SK-N-SH treated with all-trans-retinoic acid at 6 μM for 48 hours (cell line): Measurements from ENCODE around the gene ASTN2.

Source experiments
- ATAC-seq: fragments of 200-7000 bp; cut with Tn5 transposase; 3 replicates; pipeline ENCODE4 v1.9.1; 2020; ENCODE audit warnings: mild to moderate bottlenecking, moderate library complexity
- ARNTL ChIP-seq: fragments of 450-650 bp; formaldehyde crosslinking; IDR thresholded peaks from 2 replicates; pipeline ENCODE4 v1.5.0; 2020; ENCODE audit warnings: low read depth, mild to moderate bottlenecking, moderate library complexity, borderline replicate concordance
- BACH2 ChIP-seq: fragments of 250-450 bp; sonication (Bioruptor Pico); IDR thresholded peaks from 2 replicates; pipeline ENCODE4 v1.9.0; 2021; ENCODE audit warnings: mild to moderate bottlenecking, borderline replicate concordance
- CREB5 ChIP-seq: fragments of 250-450 bp; sonication (Bioruptor Pico); IDR thresholded peaks from 2 replicates; pipeline ENCODE4 v1.5.1; 2020; ENCODE audit warnings: low read depth, mild to moderate bottlenecking, moderate library complexity
- CSDC2 ChIP-seq: fragments of 250-450 bp; sonication (Bioruptor Pico); IDR thresholded peaks from 2 replicates; pipeline ENCODE4 v1.5.0; 2020; ENCODE audit warnings: mild to moderate bottlenecking, moderate library complexity
- ESRRG ChIP-seq: fragments of 250-450 bp; sonication (Bioruptor Pico); IDR thresholded peaks from 2 replicates; pipeline ENCODE4 v1.6.1; 2021; ENCODE audit warnings: mild to moderate bottlenecking
- GLIS3 ChIP-seq: fragments of 250-450 bp; sonication (Bioruptor Pico); IDR thresholded peaks from 2 replicates; pipeline ENCODE4 v1.5.0; 2020; ENCODE audit warnings: mild to moderate bottlenecking, moderate library complexity
- ISL1 ChIP-seq: fragments of 250-450 bp; sonication (Bioruptor Pico); IDR thresholded peaks from 2 replicates; pipeline ENCODE4 v2.1.2; 2022; ENCODE audit warnings: mild to moderate bottlenecking, moderate library complexity
- OSR1 ChIP-seq: fragments of 250-450 bp; sonication (Bioruptor Pico); IDR thresholded peaks from 2 replicates; pipeline ENCODE4 v1.8.0; 2022; ENCODE audit warnings: moderate library complexity, mild to moderate bottlenecking, inconsistent platforms
- PATZ1 ChIP-seq: fragments of 250-450 bp; sonication (Bioruptor Pico); IDR thresholded peaks from 2 replicates; pipeline ENCODE4 v1.8.0; 2020; ENCODE audit warnings: mild to moderate bottlenecking, moderate library complexity, borderline replicate concordance
- PPARA ChIP-seq: fragments of 250-450 bp; sonication (Bioruptor Pico); IDR thresholded peaks from 2 replicates; pipeline ENCODE4 v1.5.0; 2020; ENCODE audit warnings: mild to moderate bottlenecking, borderline replicate concordance
- RARB ChIP-seq: fragments of 250-450 bp; sonication (Bioruptor Pico); IDR thresholded peaks from 2 replicates; pipeline ENCODE4 v1.8.0; 2021; ENCODE audit warnings: mild to moderate bottlenecking, moderate library complexity
- SNAI2 ChIP-seq: fragments of 250-450 bp; sonication (Bioruptor Pico); IDR thresholded peaks from 2 replicates; pipeline ENCODE4 v1.5.0; 2020; ENCODE audit warnings: mild to moderate bottlenecking, moderate library complexity
- TCF4 ChIP-seq: fragments of 250-450 bp; sonication (Bioruptor Pico); IDR thresholded peaks from 2 replicates; pipeline ENCODE4 v1.8.0; 2021; ENCODE audit warnings: mild to moderate bottlenecking, moderate library complexity, borderline replicate concordance
- TOX ChIP-seq: fragments of 250-450 bp; sonication (Bioruptor Pico); IDR thresholded peaks from 2 replicates; pipeline ENCODE4 v1.8.0; 2021; ENCODE audit warnings: mild to moderate bottlenecking, moderate library complexity, borderline replicate concordance
- TSHZ2 ChIP-seq: fragments of 250-450 bp; sonication (Bioruptor Pico); IDR thresholded peaks from 2 replicates; pipeline ENCODE4 v1.5.0; 2020; ENCODE audit warnings: mild to moderate bottlenecking, moderate library complexity
- ZC3H10 ChIP-seq: fragments of 250-450 bp; sonication (Bioruptor Pico); IDR thresholded peaks from 2 replicates; pipeline ENCODE4 v1.5.1; 2021; ENCODE audit warnings: mild to moderate bottlenecking, moderate library complexity
- ZFP3 ChIP-seq: fragments of 250-450 bp; sonication (Bioruptor Pico); IDR thresholded peaks from 2 replicates; pipeline ENCODE4 v1.5.0; 2020; ENCODE audit warnings: mild to moderate bottlenecking, moderate library complexity
- ZFP30 ChIP-seq: fragments of 450-650 bp; formaldehyde crosslinking; IDR thresholded peaks from 2 replicates; pipeline ENCODE4 v1.5.0; 2022; ENCODE audit warnings: mild to moderate bottlenecking, moderate library complexity
- ZNF70 ChIP-seq: fragments of 450-650 bp; formaldehyde crosslinking; IDR thresholded peaks from 2 replicates; pipeline ENCODE4 v1.5.0; 2020; ENCODE audit warnings: mild to moderate bottlenecking, moderate library complexity
- ZNF8 ChIP-seq: fragments of 450-650 bp; formaldehyde crosslinking; IDR thresholded peaks from 2 replicates; pipeline ENCODE4 v1.5.0; 2020; ENCODE audit warnings: mild to moderate bottlenecking, moderate library complexity
- TF ChIP-seq, protein P1 (sequence below): fragments of 250-450 bp; sonication (Bioruptor Pico); IDR thresholded peaks from 2 replicates; pipeline ENCODE4 v1.8.0; 2021; ENCODE audit warnings: low read depth, mild to moderate bottlenecking, moderate library complexity, borderline replicate concordance
- TF ChIP-seq, protein P2 (sequence below): fragments of 250-450 bp; sonication (Bioruptor Pico); IDR thresholded peaks from 2 replicates; pipeline ENCODE4 v1.5.1; 2021; ENCODE audit warnings: mild to moderate bottlenecking, moderate library complexity

ASTN2 gene

DNA sequence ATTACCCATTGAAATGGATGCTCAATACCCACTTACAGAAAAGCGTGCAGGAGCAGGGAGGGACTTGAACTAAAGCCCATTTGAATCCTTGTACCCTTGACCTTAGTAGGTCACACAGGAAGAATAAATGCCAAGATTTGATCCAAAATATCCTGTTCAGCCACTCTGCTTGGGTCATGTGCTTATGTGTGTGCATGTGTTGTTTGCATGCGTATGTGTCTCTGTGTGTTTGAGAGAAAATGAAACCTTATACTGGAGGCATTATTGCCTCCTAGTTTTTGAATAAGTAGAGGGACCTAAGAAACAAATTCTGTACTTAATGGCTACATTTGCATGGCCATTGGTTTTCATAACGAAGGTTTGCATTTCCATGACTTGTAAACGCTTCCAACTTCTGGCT is 791.1 kb downstream of the ASTN2 start:
- TF ChIP-seq BACH2 (CRISPR knock-in tag) = no peak
- no peak for TF ChIP-seq ZNF8 (CRISPR knock-in tag)
- TF ChIP-seq, protein P1, sequence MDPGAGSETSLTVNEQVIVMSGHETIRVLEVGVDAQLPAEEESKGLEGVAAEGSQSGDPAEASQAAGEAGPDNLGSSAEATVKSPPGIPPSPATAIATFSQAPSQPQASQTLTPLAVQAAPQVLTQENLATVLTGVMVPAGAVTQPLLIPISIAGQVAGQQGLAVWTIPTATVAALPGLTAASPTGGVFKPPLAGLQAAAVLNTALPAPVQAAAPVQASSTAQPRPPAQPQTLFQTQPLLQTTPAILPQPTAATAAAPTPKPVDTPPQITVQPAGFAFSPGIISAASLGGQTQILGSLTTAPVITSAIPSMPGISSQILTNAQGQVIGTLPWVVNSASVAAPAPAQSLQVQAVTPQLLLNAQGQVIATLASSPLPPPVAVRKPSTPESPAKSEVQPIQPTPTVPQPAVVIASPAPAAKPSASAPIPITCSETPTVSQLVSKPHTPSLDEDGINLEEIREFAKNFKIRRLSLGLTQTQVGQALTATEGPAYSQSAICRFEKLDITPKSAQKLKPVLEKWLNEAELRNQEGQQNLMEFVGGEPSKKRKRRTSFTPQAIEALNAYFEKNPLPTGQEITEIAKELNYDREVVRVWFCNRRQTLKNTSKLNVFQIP (CRISPR knock-in tag) = no peak
- TF ChIP-seq TSHZ2 (CRISPR knock-in tag) = no peak
- no peak for TF ChIP-seq ISL1 (CRISPR knock-in tag)
- TF ChIP-seq PPARA (CRISPR knock-in tag) = no peak
- TF ChIP-seq TOX = no peak
- TF ChIP-seq GLIS3 (CRISPR knock-in tag) = no peak
- TF ChIP-seq CSDC2 (CRISPR knock-in tag) = no peak
- TF ChIP-seq ARNTL (CRISPR knock-in tag) = no peak
- no peak for TF ChIP-seq ZNF70 (CRISPR knock-in tag)
- no peak for TF ChIP-seq ZFP30 (CRISPR knock-in tag)
- TF ChIP-seq, protein P2, sequence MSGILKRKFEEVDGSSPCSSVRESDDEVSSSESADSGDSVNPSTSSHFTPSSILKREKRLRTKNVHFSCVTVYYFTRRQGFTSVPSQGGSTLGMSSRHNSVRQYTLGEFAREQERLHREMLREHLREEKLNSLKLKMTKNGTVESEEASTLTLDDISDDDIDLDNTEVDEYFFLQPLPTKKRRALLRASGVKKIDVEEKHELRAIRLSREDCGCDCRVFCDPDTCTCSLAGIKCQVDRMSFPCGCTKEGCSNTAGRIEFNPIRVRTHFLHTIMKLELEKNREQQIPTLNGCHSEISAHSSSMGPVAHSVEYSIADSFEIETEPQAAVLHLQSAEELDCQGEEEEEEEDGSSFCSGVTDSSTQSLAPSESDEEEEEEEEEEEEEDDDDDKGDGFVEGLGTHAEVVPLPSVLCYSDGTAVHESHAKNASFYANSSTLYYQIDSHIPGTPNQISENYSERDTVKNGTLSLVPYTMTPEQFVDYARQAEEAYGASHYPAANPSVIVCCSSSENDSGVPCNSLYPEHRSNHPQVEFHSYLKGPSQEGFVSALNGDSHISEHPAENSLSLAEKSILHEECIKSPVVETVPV (CRISPR knock-in tag) = no peak
- no peak for TF ChIP-seq RARB (CRISPR knock-in tag)
- no peak for TF ChIP-seq ZFP3 (CRISPR knock-in tag)
- ATAC-seq = no peak

DNA sequence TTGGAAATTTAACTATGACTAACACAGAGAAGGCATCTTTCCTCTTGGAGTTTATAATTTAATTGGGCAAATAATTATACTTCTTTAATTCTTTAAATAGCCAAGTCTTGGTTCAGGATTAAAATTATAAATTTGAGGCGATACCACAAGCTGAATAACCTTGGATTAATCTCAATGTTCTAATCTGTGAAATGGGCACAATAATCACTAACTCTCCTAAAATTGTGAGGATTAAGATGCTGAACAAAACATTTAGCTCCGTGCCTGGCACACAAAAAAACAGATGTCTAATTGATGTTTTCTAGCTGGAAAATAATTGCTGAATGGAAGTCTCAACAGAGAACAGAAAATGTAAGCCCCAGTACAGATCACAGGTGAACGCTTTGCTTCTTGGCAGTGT is 797.5 kb downstream of the ASTN2 start:
- ATAC-seq = no peak
- TF ChIP-seq OSR1 (CRISPR knock-in tag) (no peak), RARB (CRISPR knock-in tag) (no peak), PATZ1 (no peak)
- TF ChIP-seq, protein P1 (CRISPR knock-in tag) = no peak

GRCh38 chr9:116616304-116616914 is 798.4 kb downstream of the ASTN2 start:
- TF ChIP-seq ZNF70 (CRISPR knock-in tag) (no peak), ESRRG (no peak), ISL1 (CRISPR knock-in tag) (no peak), ARNTL (CRISPR knock-in tag) (no peak), ZNF8 (CRISPR knock-in tag) (no peak), SNAI2 (CRISPR knock-in tag) (no peak), PPARA (CRISPR knock-in tag) (no peak)
- ATAC-seq = no peak

DNA sequence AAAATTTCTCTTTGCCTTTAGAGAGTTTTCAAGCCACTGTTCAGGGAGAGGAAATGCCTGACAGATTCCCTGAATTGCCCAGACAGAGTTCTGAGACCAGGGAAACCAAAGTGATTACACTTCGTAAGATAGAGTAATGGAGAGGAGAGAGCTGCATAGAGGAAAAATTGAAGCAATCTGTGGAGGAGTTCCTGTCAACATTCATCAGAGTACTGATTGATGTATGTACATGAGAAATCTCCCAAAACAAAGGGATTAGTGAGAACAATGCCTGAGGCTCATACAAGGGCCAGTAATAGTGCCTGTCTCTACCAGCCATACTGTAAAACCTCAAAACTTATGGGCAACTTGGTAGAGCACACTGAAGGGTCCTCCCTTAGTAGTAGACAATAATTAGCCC is 806.8 kb downstream of the ASTN2 start:
- no peak for ATAC-seq
- TF ChIP-seq, protein P2 (CRISPR knock-in tag) = no peak
- TF ChIP-seq, protein P1 (CRISPR knock-in tag) = no peak
- TF ChIP-seq TCF4 (no peak), TOX (no peak), PPARA (CRISPR knock-in tag) (no peak), ZC3H10 (CRISPR knock-in tag) (no peak), ISL1 (CRISPR knock-in tag) (no peak), ZFP30 (CRISPR knock-in tag) (no peak), CREB5 (no peak)
